GM18873 (cell line): ENCODE results near the gene MUC5B.
"Not testable (repeated sequence)": the region's sequence is repeated elsewhere in the genome, so short reads cannot be mapped to it uniquely, and the experiment has no call there.

Source experiments
- ATAC-seq: cut with Tn5 transposase; IDR thresholded peaks from one replicate; pipeline ENCODE4 v1.9.1; 2021; ENCODE audit warnings: mild to moderate bottlenecking, moderate library complexity, moderate number of reproducible peaks; ENCODE audit not compliant: unreplicated experiment, low FRiP score

Gene MUC5B

DNA sequence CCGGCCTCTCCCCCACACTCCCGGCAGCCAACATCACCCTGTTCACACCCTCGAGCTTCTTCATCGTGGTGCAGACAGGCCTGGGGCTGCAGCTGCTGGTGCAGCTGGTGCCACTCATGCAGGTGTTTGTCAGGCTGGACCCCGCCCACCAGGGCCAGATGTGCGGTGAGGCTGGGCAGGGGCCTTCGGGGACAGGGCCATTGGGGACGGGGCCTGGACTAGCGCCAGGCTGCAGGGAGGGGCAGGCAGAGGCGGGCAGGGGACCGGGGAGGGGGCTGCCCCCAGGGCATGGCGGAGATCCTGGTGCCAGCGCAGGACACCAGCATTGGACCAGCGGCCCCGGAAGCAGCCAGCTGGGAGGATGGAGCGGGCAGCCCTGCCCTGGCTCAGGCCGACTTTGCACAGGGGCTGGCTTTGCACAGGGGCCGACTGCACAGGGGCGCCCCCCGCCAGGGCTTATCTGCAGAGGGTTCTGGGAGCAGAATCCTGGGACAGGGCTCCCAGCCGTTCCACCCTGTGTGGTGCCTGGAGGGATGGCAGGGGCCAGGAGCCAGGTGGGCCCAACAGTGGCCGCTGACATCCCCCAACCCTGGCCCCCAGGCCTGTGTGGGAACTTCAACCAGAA is 8.6 kb downstream of the MUC5B start:
- no peak for ATAC-seq

DNA sequence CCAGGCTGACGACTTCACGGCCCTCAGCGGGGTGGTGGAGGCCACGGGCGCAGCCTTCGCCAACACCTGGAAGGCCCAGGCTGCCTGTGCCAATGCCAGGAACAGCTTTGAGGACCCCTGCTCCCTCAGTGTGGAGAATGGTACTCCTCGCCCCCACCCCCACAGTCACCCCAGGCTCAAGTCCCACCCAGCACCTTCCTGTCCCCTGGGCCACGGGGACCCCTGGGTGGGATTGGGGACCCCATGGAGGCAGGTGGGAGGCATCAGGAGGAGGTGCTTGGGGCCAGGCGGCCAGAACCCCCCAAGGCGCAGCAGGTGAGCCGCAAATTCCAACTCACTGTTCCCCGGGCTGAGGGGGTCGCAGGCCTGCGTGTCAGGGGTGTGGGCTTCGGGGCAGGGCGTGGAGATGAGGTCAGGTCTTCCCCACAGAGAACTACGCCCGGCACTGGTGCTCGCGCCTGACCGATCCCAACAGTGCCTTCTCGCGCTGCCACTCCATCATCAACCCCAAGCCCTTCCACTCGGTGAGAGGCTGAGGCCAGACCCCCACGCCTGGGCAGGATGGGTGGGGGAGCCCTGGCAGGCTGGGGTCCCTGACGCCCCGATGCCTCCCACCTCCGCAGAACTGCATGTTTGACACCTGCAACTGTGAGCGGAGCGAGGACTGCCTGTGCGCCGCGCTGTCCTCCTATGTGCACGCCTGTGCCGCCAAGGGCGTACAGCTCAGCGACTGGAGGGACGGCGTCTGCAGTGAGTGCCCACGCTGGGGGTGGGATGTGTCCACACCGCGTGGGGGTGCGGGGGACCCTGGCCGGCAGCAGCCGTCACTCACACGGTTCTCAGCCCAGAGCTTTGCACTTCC is 9.4 kb downstream of the MUC5B start:
- ATAC-seq, result no peak

DNA sequence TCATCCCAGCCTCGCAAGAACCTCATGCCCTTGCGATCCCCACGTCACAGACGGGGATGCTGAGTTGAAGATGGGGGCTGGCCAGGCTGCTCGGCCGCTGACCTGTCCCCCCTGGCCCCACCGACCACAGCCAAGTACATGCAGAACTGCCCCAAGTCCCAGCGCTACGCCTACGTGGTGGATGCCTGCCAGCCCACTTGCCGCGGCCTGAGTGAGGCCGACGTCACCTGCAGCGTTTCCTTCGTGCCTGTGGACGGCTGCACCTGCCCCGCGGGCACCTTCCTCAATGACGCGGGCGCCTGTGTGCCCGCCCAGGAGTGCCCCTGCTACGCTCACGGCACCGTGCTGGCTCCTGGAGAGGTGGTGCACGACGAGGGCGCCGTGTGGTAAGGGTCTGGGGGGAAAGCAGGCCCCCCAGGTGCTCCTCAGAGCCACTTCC is 10.0 kb downstream of the MUC5B start:
- ATAC-seq, result no peak

GRCh38 chr11:1233351-1234053 is 10.6 kb downstream of the MUC5B start:
- no peak for ATAC-seq

- no peak for ATAC-seq
Measured at GRCh38 chr11:1234054-1234720, 11.3 kb downstream of the MUC5B start.

DNA sequence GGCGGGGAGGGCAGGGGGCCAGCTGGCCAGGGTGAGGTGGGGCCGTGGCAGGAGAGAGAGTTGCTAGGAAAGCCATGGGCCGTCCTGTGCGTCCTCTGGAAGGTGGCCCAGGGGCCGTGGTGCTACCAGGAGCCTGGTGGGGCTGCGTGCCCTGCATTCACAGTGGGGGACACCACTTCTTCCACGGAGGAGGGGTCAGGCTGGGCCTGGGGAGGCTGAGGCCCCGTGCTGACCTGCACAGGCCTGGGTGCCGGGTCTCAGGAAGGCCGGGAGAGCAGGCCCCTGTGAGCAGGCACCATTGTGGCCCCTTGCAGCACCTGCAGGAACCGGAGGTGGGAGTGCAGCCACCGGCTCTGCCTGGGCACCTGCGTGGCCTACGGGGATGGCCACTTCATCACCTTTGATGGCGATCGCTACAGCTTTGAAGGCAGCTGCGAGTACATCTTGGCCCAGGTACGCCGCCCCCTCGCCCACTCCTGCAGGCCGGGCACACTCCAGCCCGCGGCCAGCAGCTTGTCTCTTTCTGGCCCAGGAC is 12.0 kb downstream of the MUC5B start:
- ATAC-seq, result no peak

- no peak for ATAC-seq
Measured at GRCh38 chr11:1235306-1235900, 12.5 kb downstream of the MUC5B start.

- ATAC-seq, result no peak
Measured at GRCh38 chr11:1235901-1236315, 13.0 kb downstream of the MUC5B start.

DNA sequence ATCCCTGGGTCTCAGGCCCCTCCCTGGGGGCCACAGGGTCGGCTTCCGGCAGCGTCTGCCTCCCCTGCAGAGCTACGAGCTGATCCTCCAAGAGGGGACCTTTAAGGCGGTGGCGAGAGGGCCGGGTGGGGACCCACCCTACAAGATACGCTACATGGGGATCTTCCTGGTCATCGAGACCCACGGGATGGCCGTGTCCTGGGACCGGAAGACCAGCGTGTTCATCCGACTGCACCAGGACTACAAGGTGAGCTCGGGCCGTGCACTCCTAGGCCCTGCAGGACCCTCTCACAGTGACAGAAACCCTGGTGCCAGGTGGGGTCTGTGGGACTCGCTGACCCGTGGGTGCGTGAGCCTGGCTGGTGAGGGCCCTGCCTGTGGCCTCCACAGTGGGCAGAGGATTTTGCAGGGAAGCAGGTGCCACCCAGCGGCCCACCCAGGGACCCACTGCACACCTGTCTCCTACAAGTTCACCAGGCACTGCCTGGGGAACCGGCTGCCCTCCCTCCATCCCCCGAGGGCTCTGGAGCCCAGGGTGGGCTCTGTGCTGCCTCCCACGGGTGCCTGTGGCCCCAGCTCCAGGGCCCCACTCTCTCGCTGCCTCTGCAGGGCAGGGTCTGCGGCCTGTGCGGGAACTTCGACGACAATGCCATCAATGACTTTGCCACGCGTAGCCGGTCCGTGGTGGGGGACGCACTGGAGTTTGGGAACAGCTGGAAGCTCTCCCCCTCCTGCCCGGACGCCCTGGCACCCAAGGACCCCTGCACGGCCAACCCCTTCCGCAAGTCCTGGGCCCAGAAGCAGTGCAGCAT is 13.7 kb downstream of the MUC5B start:
- no peak for ATAC-seq

GRCh38 chr11:1237128-1237580 is 14.3 kb downstream of the MUC5B start:
- no peak for ATAC-seq

DNA sequence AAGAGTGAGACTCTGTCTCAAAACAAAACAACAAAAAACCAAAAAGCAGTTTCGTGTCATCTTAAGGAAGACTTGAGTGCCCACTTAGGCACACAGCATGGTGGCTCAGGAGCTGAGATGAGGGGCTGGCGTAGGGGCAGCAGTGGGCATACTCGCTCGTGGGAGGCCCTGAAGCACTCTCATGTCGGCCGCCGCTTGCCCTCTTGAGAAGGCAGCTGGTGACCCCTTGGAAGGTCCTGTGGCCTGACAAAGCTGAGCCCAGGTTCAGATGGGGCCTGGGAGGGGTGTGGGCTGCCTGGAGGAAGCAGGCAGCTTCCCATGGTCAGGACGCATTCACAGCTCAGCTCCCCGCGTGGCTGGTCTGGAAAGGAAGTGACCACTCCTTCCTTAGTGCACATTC is 15.0 kb downstream of the MUC5B start:
- ATAC-seq, result no peak

DNA sequence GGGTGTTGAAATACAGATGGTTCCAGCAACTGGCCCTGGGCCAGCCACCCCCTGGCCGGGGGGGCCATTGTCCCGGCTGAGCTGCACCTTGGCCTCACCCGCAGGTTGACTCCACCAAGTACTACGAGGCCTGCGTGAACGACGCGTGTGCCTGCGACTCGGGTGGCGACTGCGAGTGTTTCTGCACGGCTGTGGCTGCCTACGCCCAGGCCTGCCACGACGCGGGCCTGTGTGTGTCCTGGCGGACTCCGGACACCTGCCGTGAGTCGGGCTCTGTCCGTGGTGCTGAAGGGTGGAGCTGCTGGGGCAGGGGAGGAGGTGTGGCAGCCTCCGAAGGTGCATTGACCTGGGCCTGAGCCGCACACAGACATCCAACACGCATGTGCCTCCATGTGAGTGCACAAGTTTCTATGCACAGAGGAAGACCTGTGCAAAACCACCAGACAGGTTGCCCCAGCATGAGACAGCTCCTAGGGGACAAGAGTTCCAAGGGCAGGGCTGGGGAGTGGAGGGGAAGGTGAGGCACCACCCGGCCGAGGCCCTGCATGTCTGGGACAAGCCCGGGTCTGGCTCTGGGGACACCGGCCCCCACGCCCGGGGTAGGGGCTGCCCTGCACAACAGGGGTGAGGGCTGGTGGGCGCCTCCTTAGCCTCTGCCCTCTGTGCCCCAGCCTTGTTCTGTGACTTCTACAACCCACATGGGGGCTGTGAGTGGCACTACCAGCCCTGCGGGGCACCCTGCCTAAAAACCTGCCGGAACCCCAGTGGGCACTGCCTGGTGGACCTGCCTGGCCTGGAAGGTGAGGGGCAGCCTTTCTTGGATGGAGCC is 16.1 kb downstream of the MUC5B start:
- ATAC-seq, result no peak

- ATAC-seq, result no peak
Measured at GRCh38 chr11:1239596-1240205, 16.8 kb downstream of the MUC5B start.

DNA sequence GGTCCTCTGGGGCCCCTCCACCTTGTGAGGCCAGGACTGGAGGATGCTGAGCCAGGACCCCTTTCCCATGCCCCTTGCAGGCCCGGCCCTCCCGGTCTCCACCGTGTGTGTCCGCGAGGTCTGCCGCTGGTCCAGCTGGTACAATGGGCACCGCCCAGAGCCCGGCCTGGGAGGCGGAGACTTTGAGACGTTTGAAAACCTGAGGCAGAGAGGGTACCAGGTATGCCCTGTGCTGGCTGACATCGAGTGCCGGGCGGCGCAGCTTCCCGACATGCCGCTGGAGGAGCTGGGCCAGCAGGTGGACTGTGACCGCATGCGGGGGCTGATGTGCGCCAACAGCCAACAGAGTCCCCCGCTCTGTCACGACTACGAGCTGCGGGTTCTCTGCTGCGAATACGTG is 17.9 kb downstream of the MUC5B start:
- ATAC-seq, result no peak

DNA sequence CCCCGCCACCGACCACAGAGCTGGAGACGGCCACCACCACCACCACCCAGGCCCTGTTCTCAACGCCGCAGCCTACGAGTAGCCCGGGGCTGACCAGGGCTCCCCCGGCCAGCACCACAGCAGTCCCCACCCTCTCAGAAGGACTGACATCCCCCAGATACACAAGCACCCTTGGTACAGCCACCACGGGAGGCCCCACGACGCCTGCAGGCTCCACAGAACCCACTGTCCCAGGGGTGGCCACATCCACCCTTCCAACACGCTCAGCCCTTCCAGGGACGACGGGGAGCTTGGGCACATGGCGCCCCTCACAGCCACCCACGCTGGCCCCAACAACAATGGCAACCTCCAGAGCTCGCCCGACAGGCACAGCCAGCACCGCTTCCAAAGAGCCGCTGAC is 18.8 kb downstream of the MUC5B start:
- no peak for ATAC-seq

GRCh38 chr11:1242289-1242688 is 19.4 kb downstream of the MUC5B start:
- no peak for ATAC-seq

DNA sequence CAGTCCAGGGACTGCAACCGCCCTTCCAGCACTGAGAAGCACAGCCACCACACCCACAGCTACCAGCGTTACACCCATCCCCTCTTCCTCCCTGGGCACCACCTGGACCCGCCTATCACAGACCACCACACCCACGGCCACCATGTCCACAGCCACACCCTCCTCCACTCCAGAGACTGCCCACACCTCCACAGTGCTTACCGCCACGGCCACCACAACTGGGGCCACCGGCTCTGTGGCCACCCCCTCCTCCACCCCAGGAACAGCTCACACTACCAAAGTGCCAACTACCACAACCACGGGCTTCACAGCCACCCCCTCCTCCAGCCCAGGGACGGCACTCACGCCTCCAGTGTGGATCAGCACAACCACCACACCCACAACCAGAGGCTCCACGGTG is 19.9 kb downstream of the MUC5B start:
- ATAC-seq, result not testable (repeated sequence)

DNA sequence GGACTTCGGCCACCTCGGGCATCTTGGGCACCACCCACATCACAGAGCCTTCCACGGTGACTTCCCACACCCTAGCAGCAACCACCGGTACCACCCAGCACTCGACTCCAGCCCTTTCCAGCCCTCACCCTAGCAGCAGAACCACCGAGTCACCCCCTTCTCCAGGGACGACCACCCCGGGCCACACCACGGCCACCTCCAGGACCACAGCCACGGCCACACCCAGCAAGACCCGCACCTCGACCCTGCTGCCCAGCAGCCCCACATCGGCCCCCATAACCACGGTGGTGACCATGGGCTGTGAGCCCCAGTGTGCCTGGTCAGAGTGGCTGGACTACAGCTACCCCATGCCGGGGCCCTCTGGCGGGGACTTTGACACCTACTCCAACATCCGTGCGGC is 20.7 kb downstream of the MUC5B start:
- ATAC-seq, result not testable (repeated sequence)
